H1 (cell line): Measurements from ENCODE around the gene PDE5A.

Source experiments
- CREB1 ChIP-seq: IDR thresholded peaks from 2 replicates; pipeline ENCODE4 v1.6.1; 2012; ENCODE audit warnings: inconsistent platforms
- EP300 ChIP-seq, 2 experiments: IDR thresholded peaks; 1 replicate in 1 of 2; 2 replicates in 1 of 2; pipeline ENCODE4 v1.6.1; 2011 to 2012; ENCODE audit warnings: low read depth in 2 of 2, low read length in 2 of 2, mild to moderate bottlenecking in 2 of 2, borderline replicate concordance in 1 of 2, inconsistent platforms in 1 of 2, moderate library complexity in 1 of 2
- EZH2 ChIP-seq: fragments of 200-600 bp; sonication (generic); IDR thresholded peaks from 2 replicates; pipeline ENCODE4 v1.7.1; 2012; ENCODE audit warnings: low read depth, mild to moderate bottlenecking, moderate library complexity, low read length, inconsistent platforms; ENCODE audit not compliant: severe bottlenecking
- MAFK ChIP-seq: IDR thresholded peaks from 2 replicates; pipeline ENCODE4 v1.6.1; 2012; ENCODE audit warnings: low read depth, mild to moderate bottlenecking, improper control_type of control experiment, low read length
- POLR2AphosphoS5 ChIP-seq: IDR thresholded peaks from 2 replicates; pipeline ENCODE4 v1.6.1; 2011; ENCODE audit warnings: low read depth, low read length
- RAD21 ChIP-seq, 2 experiments: IDR thresholded peaks in 1 of 2; conservative IDR thresholded peaks in 1 of 2; 2 replicates each; pipeline ENCODE4 v1.6.1; 2011; ENCODE audit warnings: low read depth in 2 of 2, low read length in 2 of 2, improper control_type of control experiment in 1 of 2, inconsistent platforms in 1 of 2, mild to moderate bottlenecking in 1 of 2, moderate library complexity in 1 of 2
- SAP30 ChIP-seq: fragments of 300-600 bp; sonication (generic); IDR thresholded peaks from 2 replicates; pipeline ENCODE4 v1.7.1; 2012; ENCODE audit warnings: low read length, moderate library complexity, mild to moderate bottlenecking, inconsistent platforms; ENCODE audit not compliant: insufficient read depth, insufficient replicate concordance
- SIN3A ChIP-seq, 2 experiments: IDR thresholded peaks in 1 of 2; conservative IDR thresholded peaks in 1 of 2; 2 replicates each; pipeline ENCODE4 v1.6.1; 2011 to 2012; ENCODE audit warnings: low read length in 2 of 2, improper control_type of control experiment in 1 of 2, low read depth in 1 of 2, mild to moderate bottlenecking in 1 of 2
- TAF1 ChIP-seq: IDR thresholded peaks from 2 replicates; pipeline ENCODE4 v1.6.1; 2011; ENCODE audit warnings: mild to moderate bottlenecking, low read depth, low read length
- TAF7 ChIP-seq: optimal IDR thresholded peaks from 2 replicates; pipeline ENCODE3; 2011; ENCODE audit warnings: low read depth, mild to moderate bottlenecking, inconsistent platforms, low read length, moderate library complexity, borderline replicate concordance
- TF ChIP-seq, protein P1 (sequence below), 3 experiments: IDR thresholded peaks; 1 replicate in 2 of 3; 2 replicates in 1 of 3; pipeline versions ENCODE4 v1.5.1 to v1.6.1; 2011; ENCODE audit warnings: low read length in 3 of 3, mild to moderate bottlenecking in 3 of 3, inconsistent platforms in 2 of 3, low read depth in 1 of 3, moderate library complexity in 1 of 3; ENCODE audit not compliant: insufficient read depth in 1 of 3; ENCODE audit errors: control extremely low read depth in 1 of 3

DNA sequence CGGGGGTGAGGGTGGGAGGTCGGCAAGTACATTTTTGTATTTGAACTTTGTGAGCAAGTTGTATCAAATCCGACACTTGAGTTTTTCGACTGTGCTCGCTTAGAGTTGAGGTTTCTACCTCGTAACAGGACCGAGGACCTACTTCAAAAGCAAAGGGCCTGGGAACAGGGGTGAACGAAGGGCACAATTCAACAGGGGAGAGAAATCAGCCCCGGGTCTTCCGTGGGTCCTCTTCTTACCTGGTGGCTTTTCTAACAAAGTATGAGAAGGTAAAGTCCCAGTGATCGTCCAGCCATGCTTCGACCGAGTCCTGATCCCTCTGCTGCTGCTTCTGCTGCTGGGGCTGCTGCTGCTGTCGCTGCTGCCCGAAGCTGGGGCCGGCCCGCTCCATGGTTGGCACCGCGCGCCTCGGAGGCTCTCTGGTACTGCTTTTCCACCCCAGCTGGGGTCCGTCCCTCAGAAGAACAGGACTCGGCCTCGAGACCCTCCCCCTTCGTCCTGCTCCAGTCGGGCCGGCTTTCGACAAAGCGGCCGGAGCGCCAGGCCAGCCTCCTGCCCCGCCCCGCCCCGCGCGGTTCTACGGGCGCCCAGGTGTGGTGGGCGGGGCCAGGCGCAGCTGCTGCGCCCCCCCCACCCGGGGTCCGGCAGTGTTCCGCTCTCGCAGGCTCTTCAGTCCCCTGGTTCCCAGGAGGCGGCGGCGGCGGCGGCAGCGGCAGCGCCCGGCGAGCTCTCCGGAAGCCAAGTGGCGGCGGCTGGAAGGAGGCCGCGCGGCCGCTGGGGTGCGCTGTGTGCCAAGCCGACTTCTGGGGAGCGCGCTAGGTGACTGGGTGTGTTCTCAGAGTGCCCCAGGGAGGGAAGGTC is at the start of gene PDE5A:
- no peak for TF ChIP-seq TAF7
- TF ChIP-seq SAP30: no peak
- no peak for TF ChIP-seq MAFK
- TF ChIP-seq, protein P1, sequence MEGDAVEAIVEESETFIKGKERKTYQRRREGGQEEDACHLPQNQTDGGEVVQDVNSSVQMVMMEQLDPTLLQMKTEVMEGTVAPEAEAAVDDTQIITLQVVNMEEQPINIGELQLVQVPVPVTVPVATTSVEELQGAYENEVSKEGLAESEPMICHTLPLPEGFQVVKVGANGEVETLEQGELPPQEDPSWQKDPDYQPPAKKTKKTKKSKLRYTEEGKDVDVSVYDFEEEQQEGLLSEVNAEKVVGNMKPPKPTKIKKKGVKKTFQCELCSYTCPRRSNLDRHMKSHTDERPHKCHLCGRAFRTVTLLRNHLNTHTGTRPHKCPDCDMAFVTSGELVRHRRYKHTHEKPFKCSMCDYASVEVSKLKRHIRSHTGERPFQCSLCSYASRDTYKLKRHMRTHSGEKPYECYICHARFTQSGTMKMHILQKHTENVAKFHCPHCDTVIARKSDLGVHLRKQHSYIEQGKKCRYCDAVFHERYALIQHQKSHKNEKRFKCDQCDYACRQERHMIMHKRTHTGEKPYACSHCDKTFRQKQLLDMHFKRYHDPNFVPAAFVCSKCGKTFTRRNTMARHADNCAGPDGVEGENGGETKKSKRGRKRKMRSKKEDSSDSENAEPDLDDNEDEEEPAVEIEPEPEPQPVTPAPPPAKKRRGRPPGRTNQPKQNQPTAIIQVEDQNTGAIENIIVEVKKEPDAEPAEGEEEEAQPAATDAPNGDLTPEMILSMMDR (IDR thresholded peaks at IDR 0.05; ENCODE audit: control extremely low read depth in 1 of 3, insufficient read depth in 1 of 3, low read depth in 1 of 3, low read length in 3 of 3): peak; percentile 67 to 84 (median 82)
- TF ChIP-seq EZH2: no peak
- peak; percentile 85 for TF ChIP-seq TAF1
- peak; percentile 64 for TF ChIP-seq POLR2AphosphoS5
- TF ChIP-seq CREB1: no peak; the same call in 1 of the 2 replicates
- TF ChIP-seq RAD21 (IDR thresholded peaks at IDR 0.05 in 1 of 2, conservative IDR thresholded peaks at IDR 0.05 in 1 of 2; ENCODE audit: low read depth in 2 of 2, low read length in 2 of 2): peak; percentile 83 to 87
- no peak; a peak in 1 of 4 replicates for TF ChIP-seq SIN3A (conservative IDR thresholded peaks at IDR 0.05 in 1 of 2, IDR thresholded peaks at IDR 0.05 in 1 of 2; ENCODE audit: low read depth in 1 of 2, low read length in 2 of 2)
- TF ChIP-seq EP300 (IDR thresholded peaks at IDR 0.05; ENCODE audit: borderline replicate concordance in 1 of 2, low read depth in 2 of 2, low read length in 2 of 2): peak in 1 of 2 experiments; percentile 87; a peak in 1 of 3 replicates
